Colonic mucosa (tissue), 4 donors: Measurements from ENCODE around the gene CD109. TPM values are rescaled to one million over a fixed set of nuclear protein-coding genes. Genes with fewer than 3 reads are reported as not detected.
"Not testable (repeated sequence)": the region's sequence is repeated elsewhere in the genome, so short reads cannot be mapped to it uniquely, and the experiment has no call there.

Source experiments
- DNase-seq: peaks from one replicate; pipeline ENCODE4 v3.0.0-alpha.2; 2020
- H3K27ac ChIP-seq: fragments of 200-600 bp; one replicate; pipeline ENCODE4 v1.8.0; 2021
- H3K27me3 ChIP-seq: fragments of 200-600 bp; one replicate; pipeline ENCODE4 v1.8.0; 2021
- H3K36me3 ChIP-seq: fragments of 200-600 bp; one replicate; pipeline ENCODE4 v1.8.0; 2021
- H3K4me1 ChIP-seq: fragments of 200-600 bp; one replicate; pipeline ENCODE4 v1.8.0; 2021; ENCODE audit warnings: mild to moderate bottlenecking
- H3K4me3 ChIP-seq: fragments of 200-600 bp; one replicate; pipeline ENCODE4 v1.8.0; 2021
- H3K9ac ChIP-seq, 2 donors: one replicate each; pipeline ENCODE4 v1.7.0; 2013; ENCODE audit warnings: control low read depth in 2 of 2, low read depth in 2 of 2, low read length in 2 of 2
- H3K9me3 ChIP-seq: fragments of 200-600 bp; one replicate; pipeline ENCODE4 v1.8.0; 2021
- CTCF ChIP-seq: fragments of 200-600 bp; IDR thresholded peaks from one replicate; pipeline ENCODE4 v1.8.0; 2022; ENCODE audit warnings: antibody characterized with exemption, mild to moderate bottlenecking
- intact Hi-C: fragments of 100-400 bp; cut with DNase I; formaldehyde crosslinking; loops from one replicate; pipeline ENCODE4 v1.14.1; 2022
- total RNA-seq, 2 donors: library from RNA; stranded (reverse); fragmentation: NEBNext Ultra II Directional in 1 of 2; extraction: Animal tissue kit (Norgen Biotek cat#: 25700) in 1 of 2; gene quantifications; one replicate each; pipeline ENCODE4 v1.2.1, GENCODE V29; 2021
- donor health status: healthy.
- donor health status: DM: no; HTN: no; CAD: no.
- donor health status: DM: no; HTN: no; CAD: no.

Gene CD109
- total RNA-seq, 2 donors from 2014 or later = 1.1 to 4.5 TPM

- H3K36me3 ChIP-seq = no peaks in the 10 kb centered on the region
- H3K4me1 ChIP-seq = no peaks in the 10 kb centered on the region
- H3K9me3 ChIP-seq = no peaks in the 10 kb centered on the region
- H3K27me3 ChIP-seq = no peaks in the 10 kb centered on the region
- intact Hi-C loops = no loop called here
- TF ChIP-seq CTCF = no peak
- no peak overlapping the region for H3K27ac ChIP-seq
- DNase-seq = no peak
- H3K4me3 ChIP-seq = no peak overlapping the region
- H3K9ac ChIP-seq = no peak overlapping the region
These were observed 26.5 kb downstream of the CD109 start for GRCh38 chr6:73722318-73723060.

- H3K4me3 ChIP-seq, H3K36me3 ChIP-seq, H3K27ac ChIP-seq, H3K9me3 ChIP-seq, H3K9ac ChIP-seq, H3K27me3 ChIP-seq, H3K4me1 ChIP-seq, intact Hi-C loops, DNase-seq: not testable (repeated sequence)
These were observed 27.5 kb downstream of the CD109 start for GRCh38 chr6:73723480-73723879.

- H3K27ac ChIP-seq = no peak overlapping the region
- H3K9ac ChIP-seq = no peak overlapping the region
- no peak for TF ChIP-seq CTCF
These were observed 28.4 kb downstream of the CD109 start for GRCh38 chr6:73724389-73724788.

GRCh38 chr6:73725192-73725591 is 29.2 kb downstream of the CD109 start:
- H3K9ac ChIP-seq, H3K4me1 ChIP-seq, H3K9me3 ChIP-seq, H3K27me3 ChIP-seq, H3K4me3 ChIP-seq, H3K27ac ChIP-seq, H3K36me3 ChIP-seq, intact Hi-C loops: not testable (repeated sequence)
- DNase-seq = peak; percentile 43

More at GRCh38 chr6:73724389-73724788, 28.4 kb downstream of the CD109 start:
- Histone ChIP-seq H3K9me3 (no peaks in the 10 kb centered on the region), H3K27me3 (no peaks in the 10 kb centered on the region), H3K4me3 (no peak overlapping the region), H3K4me1 (no peaks in the 10 kb centered on the region), H3K36me3 (no peaks in the 10 kb centered on the region)
- no peak for DNase-seq
- intact Hi-C loops = no loop called here

- H3K9ac ChIP-seq = no peak overlapping the region
- no peaks in the 10 kb centered on the region for H3K36me3 ChIP-seq
- intact Hi-C loops = no loop called here
- no peak for TF ChIP-seq CTCF
- H3K4me3 ChIP-seq = no peak overlapping the region
- H3K27ac ChIP-seq = no peak overlapping the region
- H3K27me3 ChIP-seq = no peaks in the 10 kb centered on the region
- no peak for DNase-seq
- H3K9me3 ChIP-seq = no peaks in the 10 kb centered on the region
- H3K4me1 ChIP-seq = no peaks in the 10 kb centered on the region
These were observed 31.1 kb downstream of the CD109 start for GRCh38 chr6:73727114-73727513.

GRCh38 chr6:73728548-73729205 is 32.7 kb downstream of the CD109 start:
- no peaks in the 10 kb centered on the region for H3K9me3 ChIP-seq
- DNase-seq = no peak
- no peak overlapping the region for H3K27ac ChIP-seq
- H3K9ac ChIP-seq = no peak overlapping the region
- intact Hi-C loops = no loop called here
- no peaks in the 10 kb centered on the region for H3K36me3 ChIP-seq
- no peak overlapping the region for H3K4me3 ChIP-seq
- no peaks in the 10 kb centered on the region for H3K27me3 ChIP-seq
- H3K4me1 ChIP-seq = no peaks in the 10 kb centered on the region
- no peak for TF ChIP-seq CTCF
